DND-41 (cell line): ENCODE measurements around the gene ARHGAP32.

Source experiments
- ATAC-seq: fragments of 200-7000 bp; cut with Tn5 transposase; 3 replicates; pipeline ENCODE4 v1.9.1; 2021; ENCODE audit warnings: low read depth; ENCODE audit not compliant: insufficient read depth
- DNase-seq: peaks from one replicate; pipeline ENCODE4 v3.0.0-alpha.2; 2020
- H2AFZ ChIP-seq: 2 replicates; pipeline ENCODE4 v1.6.0; 2012; ENCODE audit warnings: low read depth, low read length
- H3K27ac ChIP-seq: 2 replicates; pipeline ENCODE4 v1.5.1; 2012; ENCODE audit warnings: low read length, inconsistent platforms
- H3K27me3 ChIP-seq: fragments of 200-600 bp; sonication (generic); 2 replicates; pipeline ENCODE4 v1.6.0; 2012; ENCODE audit warnings: low read length, mild to moderate bottlenecking, inconsistent platforms; ENCODE audit not compliant: insufficient read depth, poor library complexity
- H3K36me3 ChIP-seq: 2 replicates; pipeline ENCODE4 v1.5.1; 2012; ENCODE audit warnings: low read length, inconsistent platforms; ENCODE audit not compliant: insufficient read depth
- H3K4me1 ChIP-seq: 2 replicates; pipeline ENCODE4 v1.5.1; 2012; ENCODE audit warnings: mild to moderate bottlenecking, low read length; ENCODE audit not compliant: insufficient read depth
- H3K4me2 ChIP-seq: 2 replicates; pipeline ENCODE4 v1.6.0; 2012; ENCODE audit warnings: mild to moderate bottlenecking, moderate library complexity, low read length, inconsistent platforms; ENCODE audit not compliant: insufficient read depth
- H3K4me3 ChIP-seq, 2 experiments: fragments of 200-600 bp in 1 of 2; shearing (Covaris generic) in 1 of 2; 2 replicates each; pipeline ENCODE4 v1.5.1; 2012 to 2016; ENCODE audit warnings: inconsistent platforms in 2 of 2, low read length in 2 of 2, mild to moderate bottlenecking in 2 of 2, low read depth in 1 of 2, moderate library complexity in 1 of 2
- H3K79me2 ChIP-seq: 2 replicates; pipeline ENCODE4 v1.6.0; 2012; ENCODE audit warnings: low read length, inconsistent platforms; ENCODE audit not compliant: insufficient read depth
- H3K9ac ChIP-seq: 2 replicates; pipeline ENCODE4 v1.6.0; 2012; ENCODE audit warnings: low read depth, mild to moderate bottlenecking, inconsistent platforms, low read length, moderate library complexity
- H3K9me3 ChIP-seq: 2 replicates; pipeline ENCODE4 v1.5.1; 2012; ENCODE audit warnings: low read length, moderate library complexity, mild to moderate bottlenecking, inconsistent platforms; ENCODE audit not compliant: insufficient read depth, severe bottlenecking
- H4K20me1 ChIP-seq: 2 replicates; pipeline ENCODE4 v1.6.0; 2012; ENCODE audit warnings: low read length; ENCODE audit not compliant: insufficient read depth
- CTCF ChIP-seq: IDR thresholded peaks from 2 replicates; pipeline ENCODE4 v1.5.1; 2012; ENCODE audit warnings: borderline replicate concordance, low read length, moderate library complexity, mild to moderate bottlenecking; ENCODE audit not compliant: poor library complexity, severe bottlenecking; ENCODE audit errors: extremely low read depth
- EZH2 ChIP-seq: IDR thresholded peaks from 3 replicates; pipeline ENCODE4 v1.6.1; 2012; ENCODE audit warnings: borderline replicate concordance, low read depth, mild to moderate bottlenecking, moderate library complexity, low read length, inconsistent platforms; ENCODE audit not compliant: severe bottlenecking

ARHGAP32 gene

DNA sequence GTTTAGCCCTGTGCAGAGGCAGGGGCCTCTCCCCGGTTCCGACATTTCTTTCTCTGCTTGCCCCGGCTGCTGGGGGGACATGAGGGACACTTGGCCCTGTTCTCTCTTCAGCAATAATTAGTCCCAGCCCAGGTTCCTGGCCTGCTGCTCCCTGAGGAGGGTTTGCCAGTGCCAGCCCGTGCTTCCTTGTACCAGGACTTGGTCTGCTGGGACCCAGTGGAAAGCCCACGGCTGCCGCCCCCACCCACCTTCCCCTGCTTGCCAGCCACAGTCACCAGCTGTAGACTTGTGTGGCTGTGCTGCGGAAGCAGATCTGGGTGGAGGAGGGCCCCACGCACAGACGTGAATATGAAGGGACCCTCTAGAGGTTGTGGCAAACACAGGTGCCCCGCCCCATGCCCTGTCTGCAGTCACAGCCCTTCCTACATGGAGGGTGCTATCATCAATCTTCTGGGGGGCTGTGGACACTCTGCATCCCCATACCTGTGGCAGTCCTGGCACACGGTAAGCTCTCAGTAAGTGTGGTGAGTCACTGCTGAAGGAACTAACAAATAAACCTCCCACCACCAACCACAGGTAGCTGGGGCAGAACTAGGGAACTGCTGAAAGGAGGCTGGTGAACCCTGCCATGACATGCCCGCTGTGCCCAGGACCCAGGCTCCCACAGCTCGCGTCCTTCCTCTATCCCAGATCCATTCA lies 250.4 kb downstream of the ARHGAP32 start:
- Histone ChIP-seq H3K4me2 (no peak overlapping the region), H2AFZ (no peak overlapping the region), H4K20me1 (no peaks in the 10 kb centered on the region), H3K27me3 (no peaks in the 10 kb centered on the region), H3K36me3 (no peaks in the 10 kb centered on the region), H3K9me3 (no peaks in the 10 kb centered on the region), H3K4me1 (no peaks in the 10 kb centered on the region), H3K4me3 (no peak overlapping the region), H3K79me2 (no peaks in the 10 kb centered on the region), H3K27ac (no peak overlapping the region), H3K9ac (no peak overlapping the region)
- DNase-seq (no peak), ATAC-seq (no peak)
- no peak for TF ChIP-seq CTCF
- no peak for TF ChIP-seq EZH2

- Histone ChIP-seq H2AFZ (no peak overlapping the region), H3K36me3 (no peaks in the 10 kb centered on the region), H3K9me3 (no peaks in the 10 kb centered on the region), H3K9ac (no peak overlapping the region), H3K79me2 (no peaks in the 10 kb centered on the region), H3K4me1 (no peaks in the 10 kb centered on the region), H3K27me3 (no peaks in the 10 kb centered on the region), H3K4me2 (no peak overlapping the region), H3K4me3 (no peak overlapping the region), H3K27ac (no peak overlapping the region), H4K20me1 (no peaks in the 10 kb centered on the region)
- TF ChIP-seq EZH2 (no peak), CTCF (no peak)
- ATAC-seq, result no peak
- no peak for DNase-seq
Measured at GRCh38 chr11:128941110-128941509, 251.0 kb downstream of the ARHGAP32 start.

- ATAC-seq (no peak), DNase-seq (no peak)
- Histone ChIP-seq H4K20me1 (no peaks in the 10 kb centered on the region), H3K4me3 (no peak overlapping the region), H3K4me1 (no peaks in the 10 kb centered on the region), H3K9ac (no peak overlapping the region), H3K27ac (no peak overlapping the region), H3K4me2 (no peak overlapping the region), H3K36me3 (no peaks in the 10 kb centered on the region), H3K27me3 (no peaks in the 10 kb centered on the region), H3K9me3 (no peaks in the 10 kb centered on the region), H3K79me2 (no peaks in the 10 kb centered on the region), H2AFZ (no peak overlapping the region)
- no peak for TF ChIP-seq EZH2
- TF ChIP-seq CTCF, result no peak
Measured at GRCh38 chr11:128940603-128941002, 251.5 kb downstream of the ARHGAP32 start.

DNA sequence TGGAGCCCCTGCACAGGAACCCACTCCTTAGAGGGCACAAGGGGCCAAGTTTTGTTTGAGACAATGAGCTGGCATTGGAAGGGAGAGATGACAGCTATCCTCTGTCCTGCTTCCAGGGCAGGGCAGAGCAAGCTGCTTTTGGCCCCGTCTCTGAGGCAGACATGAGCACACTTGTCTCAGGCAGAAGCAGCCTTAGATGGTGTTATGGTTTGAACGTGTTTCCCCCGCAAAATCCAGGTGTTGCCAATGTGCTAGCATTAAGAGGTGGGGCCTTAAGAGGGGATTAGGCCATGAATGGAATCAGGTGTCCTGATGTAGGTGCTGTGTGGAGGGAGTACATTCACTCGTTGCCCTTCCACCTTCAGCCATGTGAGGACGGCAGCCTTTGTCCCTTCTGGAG lies 252.0 kb downstream of the ARHGAP32 start:
- TF ChIP-seq CTCF, result no peak
- Histone ChIP-seq H3K27ac (no peak overlapping the region), H3K36me3 (no peaks in the 10 kb centered on the region), H3K27me3 (no peaks in the 10 kb centered on the region), H4K20me1 (no peaks in the 10 kb centered on the region), H3K4me1 (no peaks in the 10 kb centered on the region), H3K4me3 (no peak overlapping the region), H2AFZ (no peak overlapping the region), H3K9ac (no peak overlapping the region), H3K9me3 (no peaks in the 10 kb centered on the region), H3K4me2 (no peak overlapping the region), H3K79me2 (no peaks in the 10 kb centered on the region)
- no peak for DNase-seq
- no peak for ATAC-seq
